SU-DHL-6 (cell line): ENCODE results near the gene TMEM229B.

Experiments
- CTCF ChIP-seq: fragments of 200-600 bp; sonication (generic); IDR thresholded peaks from one replicate; pipeline ENCODE4 v1.5.1; 2017; ENCODE audit warnings: antibody characterized with exemption, mild to moderate bottlenecking, low read length, moderate library complexity; ENCODE audit not compliant: insufficient read depth, poor library complexity, severe bottlenecking
- EZH2phosphoT487 ChIP-seq: fragments of 200-600 bp; sonication (generic), shearing (Covaris generic); conservative IDR thresholded peaks from 2 replicates; pipeline ENCODE4 v1.6.1; 2018; ENCODE audit warnings: mild to moderate bottlenecking, antibody characterized with exemption, low read length, moderate library complexity, mixed read lengths

DNA sequence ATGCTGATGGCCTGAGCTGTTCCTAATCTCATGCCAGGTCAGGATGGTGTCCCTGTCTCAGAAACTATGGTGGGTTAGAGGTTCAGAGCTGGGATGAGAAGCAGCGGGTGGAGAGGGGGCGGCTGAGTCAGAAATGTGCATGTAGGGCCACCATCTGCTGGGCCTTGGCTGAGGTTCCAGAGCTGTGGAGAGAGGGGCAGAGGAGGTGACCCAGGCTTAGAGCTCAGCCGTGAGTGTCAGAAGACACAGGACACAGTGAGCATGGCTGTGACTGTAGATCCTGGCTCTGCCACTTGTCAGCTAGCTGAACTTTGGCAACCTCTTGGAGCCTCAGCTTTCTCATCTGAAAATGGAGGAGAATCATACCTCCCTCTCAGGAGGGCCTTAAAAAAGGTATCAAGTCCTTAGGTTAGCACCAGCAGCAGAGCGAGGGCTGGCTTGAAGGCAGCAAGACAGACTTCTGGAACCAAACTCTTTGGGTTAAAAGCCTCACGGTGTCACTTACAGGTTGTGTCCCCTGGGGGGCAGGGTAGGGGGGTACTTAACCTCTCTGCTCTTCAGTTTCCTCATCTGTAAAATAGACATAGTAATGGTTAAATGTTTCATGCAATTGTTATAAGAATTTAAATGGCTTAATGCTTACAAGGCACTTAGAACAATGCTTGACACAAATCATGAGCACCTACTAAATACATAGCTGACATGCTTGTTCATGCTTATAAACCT is 34.8 kb downstream of the TMEM229B start:
- TF ChIP-seq CTCF (no peak), EZH2phosphoT487 (no peak)
